HepG2 (cell line): ENCODE results near the gene C11orf24. TPM values are rescaled to one million over a fixed set of nuclear protein-coding genes. Genes with fewer than 3 reads are reported as not detected.

Experiments
- ATF1 ChIP-seq: IDR thresholded peaks from 2 replicates; pipeline ENCODE4 v1.6.1; 2016; ENCODE audit warnings: mild to moderate bottlenecking, control low read depth
- CBX2 ChIP-seq, 2 experiments: fragments of 200-600 bp in 1 of 2; sonication (generic); formaldehyde crosslinking in 1 of 2; IDR thresholded peaks; 2 replicates each; pipeline versions ENCODE4 v1.7.0 to v1.8.1; 2018 to 2022; ENCODE audit warnings: low read depth in 2 of 2, low read length in 1 of 2, mild to moderate bottlenecking in 1 of 2, missing genetic modification reagents in 1 of 2
- FOXM1 ChIP-seq: sonication (generic); formaldehyde crosslinking; IDR thresholded peaks from 2 replicates; pipeline ENCODE4 v1.5.0; 2020; ENCODE audit warnings: missing genetic modification reagents
- FOXO1 ChIP-seq: sonication (generic); formaldehyde crosslinking; IDR thresholded peaks from 2 replicates; pipeline ENCODE4 v1.4.0; 2020; ENCODE audit warnings: missing genetic modification reagents
- HCFC1 ChIP-seq: fragments of 150-350 bp; IDR thresholded peaks from 2 replicates; pipeline ENCODE4 v1.6.1; 2014; ENCODE audit warnings: low read depth, low read length
- HDAC6 ChIP-seq: fragments of 200-600 bp; sonication (generic); IDR thresholded peaks from 2 replicates; pipeline ENCODE4 v1.7.0; 2017; ENCODE audit warnings: mild to moderate bottlenecking, antibody characterized with exemption, low read length, low read depth
- HOXA7 ChIP-seq: sonication (generic); formaldehyde crosslinking; IDR thresholded peaks from 2 replicates; pipeline ENCODE4 v1.8.1; 2022; ENCODE audit warnings: mild to moderate bottlenecking, missing genetic modification reagents, moderate library complexity
- HOXD1 ChIP-seq: sonication (generic); formaldehyde crosslinking; IDR thresholded peaks from 2 replicates; pipeline ENCODE4 v1.5.0; 2020; ENCODE audit warnings: missing genetic modification reagents
- KLF11 ChIP-seq: IDR thresholded peaks from 2 replicates; pipeline ENCODE4 v1.6.1; 2016; ENCODE audit warnings: missing compliant biosample characterization
- LCORL ChIP-seq, 2 experiments: fragments of 450-650 bp in 1 of 2; sonication (generic) in 1 of 2; formaldehyde crosslinking in 1 of 2; IDR thresholded peaks; 2 replicates each; pipeline versions ENCODE4 v1.5.0 to v1.6.1; 2017 to 2020; ENCODE audit warnings: antibody characterized with exemption in 1 of 2, missing genetic modification reagents in 1 of 2
- MEIS1 ChIP-seq: sonication (generic); formaldehyde crosslinking; IDR thresholded peaks from 2 replicates; pipeline ENCODE4 v1.9.0; 2021; ENCODE audit warnings: mild to moderate bottlenecking, missing genetic modification reagents, moderate library complexity, borderline replicate concordance
- NRL ChIP-seq: sonication (generic); formaldehyde crosslinking; IDR thresholded peaks from 2 replicates; pipeline ENCODE4 v1.5.0; 2020; ENCODE audit warnings: missing genetic modification reagents, mild to moderate bottlenecking, moderate library complexity, borderline replicate concordance
- RARG ChIP-seq: sonication (generic); formaldehyde crosslinking; IDR thresholded peaks from 2 replicates; pipeline ENCODE4 v1.4.0; 2020; ENCODE audit warnings: low read depth, mild to moderate bottlenecking, missing genetic modification reagents
- RFX1 ChIP-seq: fragments of 450-650 bp; IDR thresholded peaks from 2 replicates; pipeline ENCODE4 v1.6.1; 2017
- SMAD1 ChIP-seq: sonication (generic); formaldehyde crosslinking; IDR thresholded peaks from 2 replicates; pipeline ENCODE4 v1.4.0; 2020; ENCODE audit warnings: missing genetic modification reagents, low read depth, mild to moderate bottlenecking, borderline replicate concordance
- SOX5 ChIP-seq: IDR thresholded peaks from 2 replicates; pipeline ENCODE4 v1.6.1; 2016; ENCODE audit warnings: borderline replicate concordance
- SRF ChIP-seq: IDR thresholded peaks from 2 replicates; pipeline ENCODE4 v1.6.1; 2011; ENCODE audit warnings: mild to moderate bottlenecking, low read depth, low read length, moderate library complexity
- SRSF1 ChIP-seq: fragments of 200-400 bp; formaldehyde crosslinking; optimal IDR thresholded peaks from 2 replicates; pipeline ENCODE3; 2017; ENCODE audit warnings: mild to moderate bottlenecking, low read depth, low read length, moderate library complexity
- TP53 ChIP-seq: sonication (generic); formaldehyde crosslinking; conservative IDR thresholded peaks from 2 replicates; pipeline ENCODE4 v1.4.0; 2020; ENCODE audit warnings: missing genetic modification reagents
- ZC3H4 ChIP-seq: sonication (generic); formaldehyde crosslinking; IDR thresholded peaks from 2 replicates; pipeline ENCODE4 v1.4.0; 2020; ENCODE audit warnings: missing genetic modification reagents, borderline replicate concordance
- ZNF251 ChIP-seq: sonication (generic); formaldehyde crosslinking; IDR thresholded peaks from 2 replicates; pipeline ENCODE4 v1.9.0; 2021; ENCODE audit warnings: mild to moderate bottlenecking, missing genetic modification reagents
- ZNF256 ChIP-seq: sonication (generic); formaldehyde crosslinking; conservative IDR thresholded peaks from 2 replicates; pipeline ENCODE4 v1.4.0; 2020; ENCODE audit warnings: missing genetic modification reagents
- ZNF33B ChIP-seq: sonication (generic); formaldehyde crosslinking; IDR thresholded peaks from 2 replicates; pipeline ENCODE4 v1.5.1; 2020; ENCODE audit warnings: mild to moderate bottlenecking, missing genetic modification reagents
- ZNF546 ChIP-seq: sonication (generic); formaldehyde crosslinking; conservative IDR thresholded peaks from 2 replicates; pipeline ENCODE4 v1.8.1; 2023; ENCODE audit warnings: mild to moderate bottlenecking, missing genetic modification reagents
- ZNF747 ChIP-seq: sonication (generic); formaldehyde crosslinking; IDR thresholded peaks from 2 replicates; pipeline ENCODE4 v1.8.1; 2023; ENCODE audit warnings: missing genetic modification reagents, mild to moderate bottlenecking, borderline replicate concordance
- ZNF772 ChIP-seq: sonication (generic); formaldehyde crosslinking; IDR thresholded peaks from 2 replicates; pipeline ENCODE4 v1.5.0; 2020; ENCODE audit warnings: mild to moderate bottlenecking, missing genetic modification reagents
- ZSCAN21 ChIP-seq: sonication (generic); formaldehyde crosslinking; IDR thresholded peaks from 2 replicates; pipeline ENCODE4 v1.8.0; 2022; ENCODE audit warnings: mild to moderate bottlenecking, missing genetic modification reagents, moderate library complexity, borderline replicate concordance
- polyA plus RNA-seq, 8 experiments: library from polyadenylated mRNA; depleted of rRNA in 3 of 8; stranded (reverse) in 7 of 8; unstranded in 1 of 8; fragments of >200 nt; fragmentation: Illumina TruSeq in 4 of 8; extraction: Trizol in 4 of 8; gene quantifications; 2 replicates each; pipeline versions ENCODE4 v1.2.1 to v1.2.3, GENCODE V29; 2011 to 2016; ENCODE audit warnings: low read depth in 4 of 8, missing spikeins in 1 of 8, mixed read lengths in 1 of 8; ENCODE audit not compliant: insufficient read depth in 1 of 8
- total RNA-seq, 5 experiments: library from RNA; depleted of rRNA; stranded (reverse); fragments of >200 nt; fragmentation: Illumina TruSeq; extraction: Trizol; gene quantifications; 2 replicates each; pipeline ENCODE4 v1.2.3, GENCODE V29; 2016; ENCODE audit warnings: low read depth in 1 of 5
- TF ChIP-seq, protein P1 (sequence below): IDR thresholded peaks from 2 replicates; pipeline ENCODE4 v1.6.1; 2016; ENCODE audit warnings: control low read depth
- TF ChIP-seq, protein P2 (sequence below): sonication (generic); formaldehyde crosslinking; IDR thresholded peaks from 2 replicates; pipeline ENCODE4 v1.4.0; 2020; ENCODE audit warnings: mild to moderate bottlenecking, missing genetic modification reagents
- TF ChIP-seq, protein P3 (sequence below): sonication (generic); formaldehyde crosslinking; IDR thresholded peaks from 2 replicates; pipeline ENCODE4 v1.4.0; 2020; ENCODE audit warnings: missing genetic modification reagents, borderline replicate concordance

The C11orf24 gene
- total and polyA plus RNA-seq, 2 of the 13 experiments (the other 11 are each of a cell fraction or from before 2014, with no cell fraction given): 52.9 to 55.5 TPM

DNA sequence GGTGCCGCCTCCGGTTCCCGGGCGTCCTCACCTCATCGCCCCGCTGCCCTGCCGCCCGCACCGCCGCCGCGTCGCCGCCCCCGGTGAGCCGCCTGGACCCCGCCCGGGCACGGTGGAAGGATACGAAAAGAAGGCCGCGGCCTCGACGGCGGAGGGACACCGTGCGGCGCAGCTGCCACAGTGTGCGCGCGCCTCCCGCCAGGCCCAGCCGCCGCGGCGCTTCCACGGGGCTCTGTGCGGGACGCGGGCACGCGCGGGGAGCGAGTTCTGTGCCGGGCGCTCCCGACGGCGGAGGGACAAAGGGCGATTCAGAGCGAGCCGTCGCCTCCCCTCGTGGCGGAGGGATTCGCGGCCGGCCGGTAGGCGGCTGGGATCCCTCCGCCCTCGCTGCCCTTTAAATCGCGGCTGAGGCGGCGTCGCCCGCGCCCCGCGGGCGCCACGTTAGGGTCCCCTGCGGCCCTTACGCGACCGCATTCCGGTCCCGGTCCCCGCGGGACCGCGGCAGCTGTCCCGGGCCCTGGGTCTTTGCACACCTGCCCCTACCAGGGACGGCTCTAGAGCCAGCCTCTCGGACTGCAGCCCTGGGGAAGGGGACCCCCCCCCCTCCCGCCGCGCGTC lies 58.1 kb downstream of the C11orf24 start (continued):
- TF ChIP-seq FOXO1 (CRISPR knock-in tag) (peak; percentile 26; the same call in 1 of the 2 replicates), NRL (CRISPR knock-in tag) (0 out of 2 replicates have a peak, but pooled peaks have one; percentile 48), MEIS1 (peak; percentile 41; the same call in 1 of the 2 replicates), SRSF1 (peak; percentile 90), ZNF546 (CRISPR knock-in tag) (no peak; the same call in 1 of the 2 replicates), ATF1 (CRISPR knock-in tag) (no peak), ZNF772 (CRISPR knock-in tag) (no peak), ZNF251 (CRISPR knock-in tag) (no peak), SRF (peak; percentile 46; the same call in 1 of the 2 replicates), FOXM1 (CRISPR knock-in tag) (no peak), HCFC1 (no peak), ZNF747 (CRISPR knock-in tag) (no peak), ZC3H4 (CRISPR knock-in tag) (no peak), HOXD1 (peak; percentile 35; the same call in 1 of the 2 replicates), ZSCAN21 (CRISPR knock-in tag) (peak; percentile 90), SMAD1 (no peak), RFX1 (no peak), HDAC6 (no peak), LCORL (IDR thresholded peaks at IDR 0.05) (no peak), LCORL (CRISPR knock-in tag; IDR thresholded peaks at IDR 0.05) (no peak), ZNF33B (CRISPR knock-in tag) (no peak), RARG (CRISPR knock-in tag) (no peak), CBX2 (IDR thresholded peaks at IDR 0.05; ENCODE audit: low read depth, low read length) (no peak), CBX2 (CRISPR knock-in tag; IDR thresholded peaks at IDR 0.05; ENCODE audit: low read depth) (no peak), SOX5 (CRISPR knock-in tag) (no peak), ZNF256 (no peak), TP53 (CRISPR knock-in tag) (no peak; the same call in 1 of the 2 replicates), HOXA7 (CRISPR knock-in tag) (no peak), KLF11 (CRISPR knock-in tag) (no peak)
- TF ChIP-seq, protein P1, sequence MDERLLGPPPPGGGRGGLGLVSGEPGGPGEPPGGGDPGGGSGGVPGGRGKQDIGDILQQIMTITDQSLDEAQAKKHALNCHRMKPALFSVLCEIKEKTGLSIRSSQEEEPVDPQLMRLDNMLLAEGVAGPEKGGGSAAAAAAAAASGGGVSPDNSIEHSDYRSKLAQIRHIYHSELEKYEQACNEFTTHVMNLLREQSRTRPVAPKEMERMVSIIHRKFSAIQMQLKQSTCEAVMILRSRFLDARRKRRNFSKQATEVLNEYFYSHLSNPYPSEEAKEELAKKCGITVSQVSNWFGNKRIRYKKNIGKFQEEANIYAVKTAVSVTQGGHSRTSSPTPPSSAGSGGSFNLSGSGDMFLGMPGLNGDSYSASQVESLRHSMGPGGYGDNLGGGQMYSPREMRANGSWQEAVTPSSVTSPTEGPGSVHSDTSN (CRISPR knock-in tag): no peak
- TF ChIP-seq, protein P2, sequence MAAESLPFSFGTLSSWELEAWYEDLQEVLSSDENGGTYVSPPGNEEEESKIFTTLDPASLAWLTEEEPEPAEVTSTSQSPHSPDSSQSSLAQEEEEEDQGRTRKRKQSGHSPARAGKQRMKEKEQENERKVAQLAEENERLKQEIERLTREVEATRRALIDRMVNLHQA (CRISPR knock-in tag): no peak
- TF ChIP-seq, protein P3, sequence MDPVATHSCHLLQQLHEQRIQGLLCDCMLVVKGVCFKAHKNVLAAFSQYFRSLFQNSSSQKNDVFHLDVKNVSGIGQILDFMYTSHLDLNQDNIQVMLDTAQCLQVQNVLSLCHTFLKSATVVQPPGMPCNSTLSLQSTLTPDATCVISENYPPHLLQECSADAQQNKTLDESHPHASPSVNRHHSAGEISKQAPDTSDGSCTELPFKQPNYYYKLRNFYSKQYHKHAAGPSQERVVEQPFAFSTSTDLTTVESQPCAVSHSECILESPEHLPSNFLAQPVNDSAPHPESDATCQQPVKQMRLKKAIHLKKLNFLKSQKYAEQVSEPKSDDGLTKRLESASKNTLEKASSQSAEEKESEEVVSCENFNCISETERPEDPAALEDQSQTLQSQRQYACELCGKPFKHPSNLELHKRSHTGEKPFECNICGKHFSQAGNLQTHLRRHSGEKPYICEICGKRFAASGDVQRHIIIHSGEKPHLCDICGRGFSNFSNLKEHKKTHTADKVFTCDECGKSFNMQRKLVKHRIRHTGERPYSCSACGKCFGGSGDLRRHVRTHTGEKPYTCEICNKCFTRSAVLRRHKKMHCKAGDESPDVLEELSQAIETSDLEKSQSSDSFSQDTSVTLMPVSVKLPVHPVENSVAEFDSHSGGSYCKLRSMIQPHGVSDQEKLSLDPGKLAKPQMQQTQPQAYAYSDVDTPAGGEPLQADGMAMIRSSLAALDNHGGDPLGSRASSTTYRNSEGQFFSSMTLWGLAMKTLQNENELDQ (CRISPR knock-in tag): no peak
